SK-N-SH (cell line): ENCODE results near the gene ENTREP3. TPM values are rescaled to one million over a fixed set of nuclear protein-coding genes. Genes with fewer than 3 reads are reported as not detected.

ENCODE experiments used
- CTCF ChIA-PET: fragments of 300-600, 350-600 bp; formaldehyde crosslinking; extraction: SDS; loops from one replicate; lab custom pipeline; 2021; lab: Yijun Ruan, JAX
- POLR2A ChIA-PET: fragments of 350-600 bp; sonication (Branson Sonifier 250); formaldehyde crosslinking; extraction: SDS; loops from one replicate; lab custom pipeline; 2020; ENCODE audit warnings: antibody characterized with exemption, inconsistent platforms; lab: Yijun Ruan, JAX
- DNase-seq: peaks from one replicate; pipeline ENCODE4 v3.0.0; 2012
- H2AFZ ChIP-seq: fragments of 200-600 bp; sonication (generic); 2 replicates; pipeline ENCODE4 v1.8.1; 2016; ENCODE audit warnings: antibody characterized with exemption, mild to moderate bottlenecking, low read depth
- H3F3A ChIP-seq: fragments of 200-600 bp; sonication (generic); replicated peaks from 2 replicates; pipeline ENCODE3; 2016; ENCODE audit warnings: antibody characterized with exemption, mild to moderate bottlenecking; ENCODE audit not compliant: insufficient read depth
- H3K27ac ChIP-seq, 2 experiments: fragments of 200-500 bp in 1 of 2; fragments of 200-600 bp in 1 of 2; sonication (Bioruptor generic) in 1 of 2; sonication (generic), shearing (Covaris generic) in 1 of 2; 2 replicates each; pipeline versions ENCODE4 v1.5.1 to v1.6.1; 2014 to 2016; ENCODE audit warnings: low read depth in 2 of 2, inconsistent platforms in 1 of 2, low read length in 1 of 2, mild to moderate bottlenecking in 1 of 2, mixed read lengths in 1 of 2
- H3K27me3 ChIP-seq: fragments of 200-600 bp; sonication (generic), shearing (Covaris generic); 2 replicates; pipeline ENCODE4 v1.6.1; 2016; ENCODE audit warnings: mixed run types; ENCODE audit not compliant: insufficient read depth
- H3K36me3 ChIP-seq, 2 experiments: fragments of 200-500 bp in 1 of 2; fragments of 200-600 bp in 1 of 2; sonication (Bioruptor generic) in 1 of 2; sonication (generic) in 1 of 2; replicated peaks in 1 of 2; 2 replicates each; pipeline versions ENCODE3 to v1.5.1; 2014 to 2016; ENCODE audit warnings: low read length in 1 of 2, mild to moderate bottlenecking in 1 of 2; ENCODE audit not compliant: insufficient read depth in 2 of 2, control insufficient read depth in 1 of 2
- H3K4me1 ChIP-seq, 2 experiments: fragments of 200-500 bp in 1 of 2; fragments of 200-600 bp in 1 of 2; sonication (Bioruptor generic) in 1 of 2; sonication (generic), shearing (Covaris generic) in 1 of 2; 2 replicates each; pipeline versions ENCODE4 v1.5.1 to v1.6.1; 2014 to 2016; ENCODE audit warnings: low read depth in 1 of 2, low read length in 1 of 2, mixed run types in 1 of 2; ENCODE audit not compliant: insufficient read depth in 2 of 2, control insufficient read depth in 1 of 2
- H3K4me2 ChIP-seq: fragments of 200-600 bp; sonication (generic), shearing (Covaris generic); 2 replicates; pipeline ENCODE4 v1.6.1; 2017; ENCODE audit warnings: mixed run types
- H3K4me3 ChIP-seq, 2 experiments: fragments of 200-500 bp in 1 of 2; fragments of 200-600 bp in 1 of 2; sonication (Bioruptor generic) in 1 of 2; sonication (generic), shearing (Covaris generic) in 1 of 2; 2 replicates each; pipeline versions ENCODE4 v1.5.1 to v1.8.1; 2014 to 2016; ENCODE audit warnings: low read depth in 2 of 2, inconsistent platforms in 1 of 2, low read length in 1 of 2, mild to moderate bottlenecking in 1 of 2, mixed read lengths in 1 of 2, moderate library complexity in 1 of 2
- H3K79me2 ChIP-seq: fragments of 200-600 bp; sonication (generic); 2 replicates; pipeline ENCODE4 v1.8.1; 2017; ENCODE audit warnings: mild to moderate bottlenecking; ENCODE audit not compliant: insufficient read depth
- H3K9ac ChIP-seq: fragments of 200-600 bp; sonication (generic); 2 replicates; pipeline ENCODE4 v1.6.1; 2017; ENCODE audit warnings: mixed run types
- H3K9me2 ChIP-seq: fragments of 200-600 bp; sonication (generic); 2 replicates; pipeline ENCODE4 v1.6.1; 2017; ENCODE audit warnings: mixed run types
- H3K9me3 ChIP-seq: fragments of 200-600 bp; sonication (generic); 2 replicates; pipeline ENCODE4 v1.6.1; 2017; ENCODE audit warnings: mixed run types, mild to moderate bottlenecking, moderate library complexity
- H4K20me1 ChIP-seq: fragments of 200-600 bp; sonication (generic); 2 replicates; pipeline ENCODE4 v1.6.1; 2017; ENCODE audit warnings: mild to moderate bottlenecking, mixed run types; ENCODE audit not compliant: insufficient read depth
- CHD2 ChIP-seq: fragments of 150-350 bp; IDR thresholded peaks from 2 replicates; pipeline ENCODE4 v1.6.1; 2018; ENCODE audit warnings: low read length; ENCODE audit not compliant: partially characterized antibody
- ELF1 ChIP-seq: IDR thresholded peaks from 2 replicates; pipeline ENCODE4 v1.4.0; 2012
- EP300 ChIP-seq, 2 experiments: IDR thresholded peaks; 2 replicates each; pipeline versions ENCODE4 v1.4.0 to v1.6.1; 2012; ENCODE audit warnings: borderline replicate concordance in 1 of 2, low read depth in 1 of 2, low read length in 1 of 2
- GATA2 ChIP-seq: sonication (generic); formaldehyde crosslinking; IDR thresholded peaks from 2 replicates; pipeline ENCODE4 v1.5.0; 2020; ENCODE audit warnings: mild to moderate bottlenecking, missing genetic modification reagents
- JUND ChIP-seq: IDR thresholded peaks from 2 replicates; pipeline ENCODE4 v1.4.0; 2012
- NRF1 ChIP-seq: IDR thresholded peaks from 2 replicates; pipeline ENCODE4 v1.6.1; 2012; ENCODE audit warnings: low read depth, mild to moderate bottlenecking, low read length
- RCOR1 ChIP-seq: fragments of 150-350 bp; IDR thresholded peaks from 2 replicates; pipeline ENCODE4 v1.6.1; 2017; ENCODE audit warnings: antibody characterized with exemption, low read length
- RFX5 ChIP-seq: IDR thresholded peaks from 2 replicates; pipeline ENCODE4 v1.6.1; 2012; ENCODE audit warnings: mild to moderate bottlenecking, improper control_type of control experiment, low read length
- SIN3A ChIP-seq: IDR thresholded peaks from 2 replicates; pipeline ENCODE4 v1.6.1; 2012; ENCODE audit warnings: low read depth, mild to moderate bottlenecking, low read length, moderate library complexity, borderline replicate concordance
- SMC3 ChIP-seq: IDR thresholded peaks from 2 replicates; pipeline ENCODE4 v1.6.1; 2012; ENCODE audit warnings: low read depth, low read length, improper control_type of control experiment
- TAF1 ChIP-seq: IDR thresholded peaks from 2 replicates; pipeline ENCODE4 v1.6.1; 2012; ENCODE audit warnings: low read depth, mild to moderate bottlenecking, low read length, moderate library complexity, borderline replicate concordance
- TEAD4 ChIP-seq: IDR thresholded peaks from 2 replicates; pipeline ENCODE4 v1.4.0; 2012; ENCODE audit warnings: mild to moderate bottlenecking, borderline replicate concordance; ENCODE audit not compliant: insufficient read depth
- YY1 ChIP-seq: IDR thresholded peaks from 2 replicates; pipeline ENCODE4 v1.4.0; 2012; ENCODE audit warnings: low read depth, mild to moderate bottlenecking
- WGBS: methylation state at CpG from one replicate; pipeline ENCODE4 v1.1.6; 2017; ENCODE audit warnings: low lambda C conversion rate; 5-methylcytosine and 5-hydroxymethylcytosine counted together
- polyA plus RNA-seq, 3 experiments: library from polyadenylated mRNA; depleted of rRNA; stranded (reverse); fragments of >200 nt; gene quantifications; 2 replicates each; pipeline ENCODE4 v1.2.3, GENCODE V29; 2012
- TF ChIP-seq, protein P1 (sequence below): IDR thresholded peaks from 2 replicates; pipeline ENCODE4; 2012
- TF ChIP-seq, protein P2 (sequence below): fragments of 200-600 bp; sonication (generic); IDR thresholded peaks from 2 replicates; pipeline ENCODE4 v1.6.1; 2017; ENCODE audit warnings: antibody characterized with exemption, mild to moderate bottlenecking, moderate library complexity
- TF ChIP-seq, protein P3 (sequence below): fragments of 150-350 bp; IDR thresholded peaks from 2 replicates; pipeline ENCODE4 v1.6.1; 2017; ENCODE audit warnings: antibody characterized with exemption, low read length, low read depth, borderline replicate concordance
- TF ChIP-seq, protein P4 (sequence below): IDR thresholded peaks from 2 replicates; pipeline ENCODE4 v1.4.0; 2012; ENCODE audit warnings: low read depth, borderline replicate concordance

The ENTREP3 gene
- polyA plus RNA-seq, 1 of the 3 experiments (the other 2 are of a cell fraction), result 30.6 TPM

DNA sequence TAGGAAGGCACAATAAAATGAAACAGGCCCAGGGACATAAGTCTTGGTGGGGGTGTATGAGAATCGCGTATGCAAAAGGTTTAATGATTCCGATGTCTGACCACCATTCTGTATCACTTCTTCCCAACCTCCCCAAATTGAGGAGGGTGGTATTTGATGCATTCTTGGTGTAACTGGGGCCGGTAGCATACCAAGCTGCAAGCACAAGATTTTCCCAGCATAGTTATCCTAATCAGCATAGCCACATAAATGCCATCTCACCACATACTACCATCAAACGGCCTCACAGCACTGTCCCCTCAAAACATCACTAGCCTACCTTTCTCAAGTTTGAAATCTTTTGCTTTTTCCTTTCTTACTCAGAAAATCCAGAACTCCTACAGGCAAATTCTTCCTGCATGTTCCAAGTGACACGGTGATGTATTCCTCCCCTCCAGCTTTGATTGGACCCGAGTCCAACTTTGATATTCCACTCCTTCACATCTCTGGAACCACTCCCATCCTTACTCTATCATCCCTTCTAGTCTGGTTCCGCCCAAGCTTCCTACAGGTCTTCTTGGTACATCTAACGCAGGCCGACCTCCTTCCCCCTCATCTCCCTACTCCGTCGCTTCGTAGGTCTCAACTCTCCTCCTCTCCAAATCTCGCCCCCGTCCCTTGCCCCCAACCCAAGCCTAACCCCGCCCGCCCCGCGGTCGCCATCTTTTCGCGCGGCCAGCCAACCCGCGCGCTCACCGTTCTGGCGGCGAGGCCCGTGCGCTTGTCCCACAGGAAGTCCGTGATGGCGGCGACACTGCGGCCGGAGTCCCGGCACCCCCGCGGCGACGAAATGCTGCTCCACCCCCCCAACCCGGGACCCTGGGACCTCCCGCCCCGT is 17.4 kb upstream of the ENTREP3 start:
- DNase-seq, result peak; percentile 83
- TF ChIP-seq RFX5 (peak; percentile 66), YY1 (peak; percentile 89), GATA2 (CRISPR knock-in tag) (no peak), TAF1 (no peak), EP300 (IDR thresholded peaks at IDR 0.05; ENCODE audit: borderline replicate concordance in 1 of 2, low read depth in 1 of 2, low read length in 1 of 2) (no peak)
- TF ChIP-seq, protein P1, sequence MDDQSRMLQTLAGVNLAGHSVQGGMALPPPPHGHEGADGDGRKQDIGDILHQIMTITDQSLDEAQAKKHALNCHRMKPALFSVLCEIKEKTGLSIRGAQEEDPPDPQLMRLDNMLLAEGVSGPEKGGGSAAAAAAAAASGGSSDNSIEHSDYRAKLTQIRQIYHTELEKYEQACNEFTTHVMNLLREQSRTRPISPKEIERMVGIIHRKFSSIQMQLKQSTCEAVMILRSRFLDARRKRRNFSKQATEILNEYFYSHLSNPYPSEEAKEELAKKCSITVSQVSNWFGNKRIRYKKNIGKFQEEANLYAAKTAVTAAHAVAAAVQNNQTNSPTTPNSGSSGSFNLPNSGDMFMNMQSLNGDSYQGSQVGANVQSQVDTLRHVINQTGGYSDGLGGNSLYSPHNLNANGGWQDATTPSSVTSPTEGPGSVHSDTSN, result no peak
- H2AFZ ChIP-seq, result no peak overlapping the region
- peaks cover 12% of the 10 kb centered on the region for H3F3A ChIP-seq
- H3K4me2 ChIP-seq, result peak overlapping the region; percentile 86
- H3K9me2 ChIP-seq, result no peaks in the 10 kb centered on the region
- CTCF ChIA-PET, result interaction anchor here (0.8 to 13.2 kb wide), 7 partner anchors 12 to 274 kb away, joined by 3 to 126 read pairs (median 4); partner anchors contain the start of gene ENTREP3
- H3K79me2 ChIP-seq, result peaks cover 41% of the 10 kb centered on the region
- POLR2A ChIA-PET, result interaction anchor here (0.6 to 2.3 kb wide), 11 partner anchors 9 to 586 kb away, joined by 3 to 13 read pairs (median 5); partner anchors contain the start of genes ENTREP3, KRTCAP2, MTX1 and RUSC1
- peaks cover 15% of the 10 kb centered on the region for H4K20me1 ChIP-seq
- no peaks in the 10 kb centered on the region for H3K27me3 ChIP-seq
- H3K9me3 ChIP-seq, result no peaks in the 10 kb centered on the region
- H3K4me3 ChIP-seq, result peak overlapping the region; percentile 72 to 94
- peak overlapping the region; percentile 86 to 93 for H3K27ac ChIP-seq
- H3K9ac ChIP-seq, result peak overlapping the region; percentile 88
- H3K36me3 ChIP-seq, result peaks cover 33 to 34% of the 10 kb centered on the region in 2 experiments
- peaks cover 0 to 15% of the 10 kb centered on the region in 2 experiments; a peak in 2 of 4 replicates for H3K4me1 ChIP-seq
- 2% methylated on average over 39 of the region's 44 CpGs for WGBS

DNA sequence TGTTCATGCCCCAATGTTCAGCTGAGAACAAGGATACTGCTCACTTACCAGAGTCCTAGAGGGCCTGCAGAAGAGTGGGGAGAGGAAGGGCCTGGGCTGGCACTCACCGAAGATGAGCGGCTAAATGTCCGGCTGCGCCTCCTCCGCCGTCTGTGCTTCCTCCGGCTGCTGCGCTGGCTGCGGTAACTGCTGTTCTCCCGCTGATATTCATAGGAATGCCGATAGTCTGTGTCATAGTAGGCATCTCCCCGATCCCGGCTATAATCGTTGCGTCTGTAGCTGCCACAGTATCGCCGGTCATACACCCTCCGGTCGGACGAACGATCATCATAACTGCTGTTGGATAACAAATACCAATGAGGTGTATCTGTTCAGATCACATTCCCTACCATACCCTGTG is 14.1 kb upstream of the ENTREP3 start:
- Histone ChIP-seq H3K4me3 (no peak overlapping the region), H3K9ac (no peak overlapping the region), H3K36me3 (peaks cover 57 to 59% of the 10 kb centered on the region in 2 experiments), H3K79me2 (peaks cover 41% of the 10 kb centered on the region), H3K4me2 (no peak overlapping the region), H3K27ac (no peak overlapping the region), H4K20me1 (peaks cover 15% of the 10 kb centered on the region), H3K4me1 (peaks cover 0 to 12% of the 10 kb centered on the region in 2 experiments; a peak in 2 of 4 replicates), H3K27me3 (no peaks in the 10 kb centered on the region), H3K9me3 (no peaks in the 10 kb centered on the region), H2AFZ (no peak overlapping the region), H3K9me2 (no peaks in the 10 kb centered on the region), H3F3A (peaks cover 17% of the 10 kb centered on the region)
- POLR2A ChIA-PET, result no interaction called here
- no peak for TF ChIP-seq ELF1
- no peak for TF ChIP-seq RCOR1
- TF ChIP-seq, protein P2, sequence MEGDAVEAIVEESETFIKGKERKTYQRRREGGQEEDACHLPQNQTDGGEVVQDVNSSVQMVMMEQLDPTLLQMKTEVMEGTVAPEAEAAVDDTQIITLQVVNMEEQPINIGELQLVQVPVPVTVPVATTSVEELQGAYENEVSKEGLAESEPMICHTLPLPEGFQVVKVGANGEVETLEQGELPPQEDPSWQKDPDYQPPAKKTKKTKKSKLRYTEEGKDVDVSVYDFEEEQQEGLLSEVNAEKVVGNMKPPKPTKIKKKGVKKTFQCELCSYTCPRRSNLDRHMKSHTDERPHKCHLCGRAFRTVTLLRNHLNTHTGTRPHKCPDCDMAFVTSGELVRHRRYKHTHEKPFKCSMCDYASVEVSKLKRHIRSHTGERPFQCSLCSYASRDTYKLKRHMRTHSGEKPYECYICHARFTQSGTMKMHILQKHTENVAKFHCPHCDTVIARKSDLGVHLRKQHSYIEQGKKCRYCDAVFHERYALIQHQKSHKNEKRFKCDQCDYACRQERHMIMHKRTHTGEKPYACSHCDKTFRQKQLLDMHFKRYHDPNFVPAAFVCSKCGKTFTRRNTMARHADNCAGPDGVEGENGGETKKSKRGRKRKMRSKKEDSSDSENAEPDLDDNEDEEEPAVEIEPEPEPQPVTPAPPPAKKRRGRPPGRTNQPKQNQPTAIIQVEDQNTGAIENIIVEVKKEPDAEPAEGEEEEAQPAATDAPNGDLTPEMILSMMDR, result no peak
- no peak for TF ChIP-seq TEAD4
- no peak for TF ChIP-seq SMC3
- TF ChIP-seq SIN3A, result no peak
- TF ChIP-seq TAF1, result no peak
- no peak for TF ChIP-seq CHD2
- TF ChIP-seq, protein P3, sequence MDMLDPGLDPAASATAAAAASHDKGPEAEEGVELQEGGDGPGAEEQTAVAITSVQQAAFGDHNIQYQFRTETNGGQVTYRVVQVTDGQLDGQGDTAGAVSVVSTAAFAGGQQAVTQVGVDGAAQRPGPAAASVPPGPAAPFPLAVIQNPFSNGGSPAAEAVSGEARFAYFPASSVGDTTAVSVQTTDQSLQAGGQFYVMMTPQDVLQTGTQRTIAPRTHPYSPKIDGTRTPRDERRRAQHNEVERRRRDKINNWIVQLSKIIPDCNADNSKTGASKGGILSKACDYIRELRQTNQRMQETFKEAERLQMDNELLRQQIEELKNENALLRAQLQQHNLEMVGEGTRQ, result no peak
- TF ChIP-seq JUND, result no peak
- TF ChIP-seq, protein P4, sequence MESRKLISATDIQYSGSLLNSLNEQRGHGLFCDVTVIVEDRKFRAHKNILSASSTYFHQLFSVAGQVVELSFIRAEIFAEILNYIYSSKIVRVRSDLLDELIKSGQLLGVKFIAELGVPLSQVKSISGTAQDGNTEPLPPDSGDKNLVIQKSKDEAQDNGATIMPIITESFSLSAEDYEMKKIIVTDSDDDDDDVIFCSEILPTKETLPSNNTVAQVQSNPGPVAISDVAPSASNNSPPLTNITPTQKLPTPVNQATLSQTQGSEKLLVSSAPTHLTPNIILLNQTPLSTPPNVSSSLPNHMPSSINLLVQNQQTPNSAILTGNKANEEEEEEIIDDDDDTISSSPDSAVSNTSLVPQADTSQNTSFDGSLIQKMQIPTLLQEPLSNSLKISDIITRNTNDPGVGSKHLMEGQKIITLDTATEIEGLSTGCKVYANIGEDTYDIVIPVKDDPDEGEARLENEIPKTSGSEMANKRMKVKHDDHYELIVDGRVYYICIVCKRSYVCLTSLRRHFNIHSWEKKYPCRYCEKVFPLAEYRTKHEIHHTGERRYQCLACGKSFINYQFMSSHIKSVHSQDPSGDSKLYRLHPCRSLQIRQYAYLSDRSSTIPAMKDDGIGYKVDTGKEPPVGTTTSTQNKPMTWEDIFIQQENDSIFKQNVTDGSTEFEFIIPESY, result no peak
- no peak for TF ChIP-seq NRF1
- 94% methylated on average over 16 of the region's 21 CpGs for whole genome bisulfite sequencing
- CTCF ChIA-PET, result interaction anchor here (0.9 to 13.2 kb wide), 2 partner anchors 10 to 19 kb away, joined by 3 to 126 read pairs; no protein-coding TSS in a partner anchor
- DNase-seq, result no peak
